SIG-M5 treated with dmso at 0.1 percent for 504 hours (cell line): ENCODE measurements around the gene TBL1X.
"Not testable (repeated sequence)": the region's sequence is repeated elsewhere in the genome, so short reads cannot be mapped to it uniquely, and the experiment has no call there.

ENCODE experiments used
- DNase-seq: peaks from one replicate; lab custom pipeline; 2025; ENCODE audit not compliant: unreplicated experiment; lab: John Stamatoyannopoulos, UW

Gene TBL1X

GRCh38 chrX:9533611-9534010 lies 68.8 kb downstream of the TBL1X start:
- DNase-seq: no peak

GRCh38 chrX:9534686-9535085 lies 69.8 kb downstream of the TBL1X start:
- DNase-seq: no peak

- DNase-seq: no peak
Measured at GRCh38 chrX:9535101-9535500, 70.2 kb downstream of the TBL1X start.

- not testable (repeated sequence) for DNase-seq
Measured at GRCh38 chrX:9536156-9536555, 71.3 kb downstream of the TBL1X start.

GRCh38 chrX:9537781-9538180 lies 72.9 kb downstream of the TBL1X start:
- no peak for DNase-seq

GRCh38 chrX:9538544-9539045 lies 73.7 kb downstream of the TBL1X start:
- no peak for DNase-seq

GRCh38 chrX:9539605-9540387 lies 74.9 kb downstream of the TBL1X start:
- DNase-seq: no peak

GRCh38 chrX:9542106-9542760 lies 77.4 kb downstream of the TBL1X start:
- DNase-seq: no peak

GRCh38 chrX:9542761-9543111 lies 77.9 kb downstream of the TBL1X start:
- no peak for DNase-seq

GRCh38 chrX:9555354-9555753 lies 90.5 kb downstream of the TBL1X start:
- DNase-seq: peak; percentile 7

- no peak for DNase-seq
Measured at GRCh38 chrX:9557091-9557490, 92.2 kb downstream of the TBL1X start.

- DNase-seq: no peak
Measured at GRCh38 chrX:9557521-9557920, 92.7 kb downstream of the TBL1X start.

- DNase-seq: no peak
Measured at GRCh38 chrX:9558615-9559014, 93.8 kb downstream of the TBL1X start.

GRCh38 chrX:9560219-9560618 lies 95.4 kb downstream of the TBL1X start:
- no peak for DNase-seq

- DNase-seq: no peak
Measured at GRCh38 chrX:9561199-9561598, 96.3 kb downstream of the TBL1X start.

GRCh38 chrX:9562851-9563250 lies 98.0 kb downstream of the TBL1X start:
- no peak for DNase-seq

GRCh38 chrX:9566150-9566621 lies 101.3 kb downstream of the TBL1X start:
- DNase-seq: no peak

- DNase-seq: no peak
Measured at GRCh38 chrX:9569876-9570301, 105.0 kb downstream of the TBL1X start.

GRCh38 chrX:9573282-9574106 lies 108.6 kb downstream of the TBL1X start:
- no peak for DNase-seq

GRCh38 chrX:9576059-9576458 lies 111.2 kb downstream of the TBL1X start:
- DNase-seq: no peak

- no peak for DNase-seq
Measured at GRCh38 chrX:9577555-9577954, 112.7 kb downstream of the TBL1X start.
